GM12872 (cell line): Measurements from ENCODE around the gene ARHGAP25.

Experiments
- TF ChIP-seq, protein P1 (sequence below): IDR thresholded peaks from 3 replicates; pipeline ENCODE4 v1.5.1; 2011; ENCODE audit warnings: low read depth, mild to moderate bottlenecking, low read length, moderate library complexity; ENCODE audit not compliant: insufficient read depth

The ARHGAP25 gene

DNA sequence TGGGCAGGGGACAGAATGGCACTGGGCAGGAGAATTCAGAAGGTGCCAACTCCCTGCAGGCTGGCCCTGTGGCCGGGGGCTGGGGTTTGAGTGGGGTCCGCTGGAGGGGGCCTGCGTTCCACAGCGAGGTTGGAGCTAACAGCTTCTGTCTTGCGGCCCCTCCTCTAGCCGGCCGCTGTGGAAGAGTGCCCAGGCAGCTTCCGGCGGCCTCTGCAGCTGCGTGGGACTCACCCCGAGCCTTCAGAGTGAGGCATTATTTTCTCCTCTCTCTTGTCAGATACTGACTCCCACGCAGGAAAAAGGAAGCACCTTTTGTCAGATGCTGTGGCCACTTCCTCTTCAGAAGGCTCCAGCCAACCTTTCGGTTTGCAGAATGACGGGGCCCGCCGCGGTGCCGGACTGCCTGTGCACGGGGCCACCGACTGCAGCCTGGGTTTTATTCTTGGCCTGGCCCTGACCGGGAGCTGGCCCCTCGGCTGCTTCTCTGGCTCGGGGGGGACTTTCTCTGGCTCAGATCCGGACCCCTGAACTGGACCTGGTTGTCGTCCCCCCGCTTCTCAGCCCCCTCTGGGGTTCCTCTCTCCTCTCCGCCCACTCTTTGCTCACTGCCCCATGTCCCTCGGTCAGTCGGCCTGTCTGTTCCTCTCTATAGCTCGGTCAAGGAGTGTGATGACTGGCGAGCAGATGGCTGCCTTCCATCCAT, 40.1 kb downstream of the ARHGAP25 start:
- TF ChIP-seq, protein P1, sequence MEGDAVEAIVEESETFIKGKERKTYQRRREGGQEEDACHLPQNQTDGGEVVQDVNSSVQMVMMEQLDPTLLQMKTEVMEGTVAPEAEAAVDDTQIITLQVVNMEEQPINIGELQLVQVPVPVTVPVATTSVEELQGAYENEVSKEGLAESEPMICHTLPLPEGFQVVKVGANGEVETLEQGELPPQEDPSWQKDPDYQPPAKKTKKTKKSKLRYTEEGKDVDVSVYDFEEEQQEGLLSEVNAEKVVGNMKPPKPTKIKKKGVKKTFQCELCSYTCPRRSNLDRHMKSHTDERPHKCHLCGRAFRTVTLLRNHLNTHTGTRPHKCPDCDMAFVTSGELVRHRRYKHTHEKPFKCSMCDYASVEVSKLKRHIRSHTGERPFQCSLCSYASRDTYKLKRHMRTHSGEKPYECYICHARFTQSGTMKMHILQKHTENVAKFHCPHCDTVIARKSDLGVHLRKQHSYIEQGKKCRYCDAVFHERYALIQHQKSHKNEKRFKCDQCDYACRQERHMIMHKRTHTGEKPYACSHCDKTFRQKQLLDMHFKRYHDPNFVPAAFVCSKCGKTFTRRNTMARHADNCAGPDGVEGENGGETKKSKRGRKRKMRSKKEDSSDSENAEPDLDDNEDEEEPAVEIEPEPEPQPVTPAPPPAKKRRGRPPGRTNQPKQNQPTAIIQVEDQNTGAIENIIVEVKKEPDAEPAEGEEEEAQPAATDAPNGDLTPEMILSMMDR: no peak

- TF ChIP-seq, protein P1: no peak
Measured at GRCh38 chr2:68775272-68775842, 40.7 kb downstream of the ARHGAP25 start.

- TF ChIP-seq, protein P1: peak; percentile 38; the same call in 2 of the 3 replicates
Measured at GRCh38 chr2:68776124-68776523, 41.5 kb downstream of the ARHGAP25 start.

DNA sequence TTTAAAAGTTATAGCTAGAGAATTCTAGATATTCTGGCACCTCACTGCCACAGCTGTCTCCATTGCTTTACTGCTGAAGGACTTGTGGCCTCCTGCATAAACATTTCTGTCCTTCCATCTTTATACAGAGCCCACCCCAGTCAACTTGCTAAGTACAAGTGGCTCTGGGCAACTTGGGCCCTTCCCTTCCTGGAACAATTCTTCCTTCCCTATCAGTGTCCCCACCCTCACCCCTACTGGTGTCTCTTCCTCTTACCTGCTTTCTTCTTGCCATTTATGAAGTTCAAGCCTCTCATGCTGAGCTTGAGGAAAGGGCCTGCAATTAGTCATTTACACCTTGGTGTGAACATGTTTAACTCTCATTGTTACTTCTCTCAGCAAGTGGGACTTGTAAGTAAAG, 45.0 kb downstream of the ARHGAP25 start:
- TF ChIP-seq, protein P1: no peak

DNA sequence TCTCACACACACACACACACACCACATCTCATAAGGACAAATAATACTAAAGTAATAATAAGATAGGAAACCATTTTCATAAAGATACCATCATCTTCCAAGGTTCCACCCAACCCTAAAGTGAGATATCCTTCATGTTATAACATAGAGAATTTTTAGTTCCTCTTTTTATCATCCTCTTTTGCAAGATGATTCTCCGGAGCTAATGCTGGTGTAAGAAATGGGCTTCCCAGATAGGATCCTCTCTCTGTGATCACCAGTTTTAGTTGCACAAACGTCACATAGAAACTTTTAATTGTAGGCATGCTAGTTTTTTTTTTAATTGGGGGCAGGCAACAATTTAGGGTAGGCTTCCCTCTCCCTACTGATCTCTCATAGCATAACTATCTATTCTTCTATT, 49.6 kb downstream of the ARHGAP25 start:
- TF ChIP-seq, protein P1: no peak

DNA sequence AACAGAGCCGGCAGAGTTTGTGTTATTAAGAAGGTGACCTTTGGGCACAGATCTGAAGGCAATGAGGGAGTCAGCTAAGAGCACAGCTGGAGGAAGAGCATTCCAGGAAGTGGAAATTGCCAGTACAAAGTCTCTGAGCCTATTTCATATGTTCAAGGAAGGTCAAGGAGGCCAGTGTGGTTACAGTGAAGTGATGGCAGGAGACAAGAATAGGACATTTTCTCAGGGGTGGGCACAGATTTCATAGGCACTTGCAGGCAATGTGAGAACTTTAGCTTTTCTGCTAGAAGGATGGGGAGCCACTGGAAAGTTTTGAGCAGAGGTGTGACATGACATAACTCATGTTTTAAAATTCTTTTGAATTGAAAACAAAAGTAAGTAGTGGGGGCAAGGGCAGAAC, 50.3 kb downstream of the ARHGAP25 start:
- TF ChIP-seq, protein P1: no peak

DNA sequence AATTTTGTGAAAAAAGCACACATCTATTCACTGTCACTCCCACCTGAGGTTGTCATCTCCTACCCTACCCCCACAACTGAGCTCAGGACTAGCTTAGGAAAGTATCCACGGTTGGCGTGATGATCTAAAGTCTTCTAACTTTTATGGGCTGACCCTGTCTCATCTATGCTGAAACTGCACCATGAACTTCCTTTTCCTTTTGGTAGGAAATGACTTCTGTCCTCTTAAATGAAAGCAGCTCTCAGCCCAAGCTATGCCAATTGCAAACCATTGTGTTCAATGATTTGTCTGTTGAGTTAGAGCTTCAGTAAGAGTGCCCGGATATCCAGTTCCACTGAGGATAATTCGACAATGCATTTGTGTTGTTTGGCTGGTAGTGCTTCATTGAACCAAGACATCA, 52.7 kb downstream of the ARHGAP25 start:
- TF ChIP-seq, protein P1: no peak
